HG03159 (cell line): ENCODE data around the gene DENND1C.
A peak's percentile ranks its signal among the peaks of the same experiment; 100 is the strongest.

Experiments
- ATAC-seq: cut with Tn5 transposase; IDR thresholded peaks from one replicate; pipeline ENCODE4 v1.9.1; 2021; ENCODE audit warnings: mild to moderate bottlenecking, moderate library complexity; ENCODE audit not compliant: unreplicated experiment

DENND1C gene

GRCh38 chr19:6481541-6482342 is at the start of gene DENND1C:
DENND1C (minus strand) TSS chr19:6481787; CDS start chr19:6481695, 92 bp downstream.
- peak; percentile 64 for ATAC-seq

GRCh38 chr19:6530386-6531162 is 49.0 kb upstream of the DENND1C start, which contains the start of gene TNFSF9:
TNFSF9 (plus strand) TSS chr19:6531026; CDS start chr19:6531037, 11 bp downstream.
- ATAC-seq = no peak

- ATAC-seq = no peak
Measured at GRCh38 chr19:6529937-6530385, 48.4 kb upstream of the DENND1C start.

GRCh38 chr19:6529351-6529750 is 47.8 kb upstream of the DENND1C start:
- no peak for ATAC-seq

- ATAC-seq = no peak
Measured at GRCh38 chr19:6528544-6529121, 47.0 kb upstream of the DENND1C start.

- peak; percentile 51 for ATAC-seq
Measured at GRCh38 chr19:6527893-6528543, 46.4 kb upstream of the DENND1C start.

GRCh38 chr19:6524311-6524710 is 42.7 kb upstream of the DENND1C start:
- ATAC-seq = no peak

GRCh38 chr19:6522712-6523111 is 41.1 kb upstream of the DENND1C start:
- ATAC-seq = no peak

GRCh38 chr19:6521718-6522646 is 40.4 kb upstream of the DENND1C start:
- peak; percentile 50 for ATAC-seq

- no peak for ATAC-seq
Measured at GRCh38 chr19:6519289-6519688, 37.7 kb upstream of the DENND1C start.

- no peak for ATAC-seq
Measured at GRCh38 chr19:6518145-6518911, 36.7 kb upstream of the DENND1C start.

GRCh38 chr19:6516659-6517291 is 35.2 kb upstream of the DENND1C start:
- peak; percentile 52 for ATAC-seq

GRCh38 chr19:6516018-6516658 is 34.6 kb upstream of the DENND1C start:
- no peak for ATAC-seq

- no peak for ATAC-seq
Measured at GRCh38 chr19:6514926-6515544, 33.4 kb upstream of the DENND1C start.

GRCh38 chr19:6514089-6514488 is 32.5 kb upstream of the DENND1C start:
- no peak for ATAC-seq

- no peak for ATAC-seq
Measured at GRCh38 chr19:6510618-6511017, 29.0 kb upstream of the DENND1C start.

GRCh38 chr19:6509118-6509971 is 27.8 kb upstream of the DENND1C start:
- no peak for ATAC-seq
